GM12892 (cell line): ENCODE measurements around the gene ABT1.

Experiments used
- DNase-seq: peaks from one replicate; pipeline ENCODE4 v3.0.0; 2011; ENCODE audit not compliant: insufficient read length
- FAIRE-seq: peaks from 2 replicates; lab custom pipeline; 2011; peaks lifted over from hg19 to GRCh38; lab: Jason Lieb, UNC
- POLR2A ChIP-seq: IDR thresholded peaks from 2 replicates; pipeline ENCODE4 v1.6.1; 2011; ENCODE audit warnings: low read depth, low read length, control low read depth
- POLR2AphosphoS5 ChIP-seq: IDR thresholded peaks from 2 replicates; pipeline ENCODE4 v1.6.1; 2011; ENCODE audit warnings: low read depth, low read length, control low read depth
- TAF1 ChIP-seq: IDR thresholded peaks from 2 replicates; pipeline ENCODE4 v1.6.1; 2011; ENCODE audit warnings: low read depth, mild to moderate bottlenecking, control low read depth, low read length, borderline replicate concordance

The ABT1 gene

GRCh38 chr6:26576929-26577719, 19.6 kb upstream of the ABT1 start:
- FAIRE-seq: peak; percentile 74
- DNase-seq: no peak
- TF ChIP-seq POLR2AphosphoS5: no peak
- no peak for TF ChIP-seq TAF1
- no peak for TF ChIP-seq POLR2A

GRCh38 chr6:26577720-26578072, 19.1 kb upstream of the ABT1 start:
- no peak for FAIRE-seq
- TF ChIP-seq TAF1 (no peak), POLR2AphosphoS5 (no peak), POLR2A (no peak)
- DNase-seq: no peak

GRCh38 chr6:26578279-26578678, 18.5 kb upstream of the ABT1 start:
- DNase-seq (no peak), FAIRE-seq (no peak)
- TF ChIP-seq TAF1 (no peak), POLR2A (no peak), POLR2AphosphoS5 (no peak)

GRCh38 chr6:26578741-26579140, 18.0 kb upstream of the ABT1 start:
- FAIRE-seq (no peak), DNase-seq (no peak)
- TF ChIP-seq TAF1 (no peak), POLR2A (no peak), POLR2AphosphoS5 (no peak)

GRCh38 chr6:26581164-26581915, 15.4 kb upstream of the ABT1 start:
- TF ChIP-seq POLR2AphosphoS5: no peak
- TF ChIP-seq POLR2A: no peak
- TF ChIP-seq TAF1: no peak
- FAIRE-seq (no peak), DNase-seq (no peak)

GRCh38 chr6:26588965-26589364, 7.8 kb upstream of the ABT1 start:
- FAIRE-seq (no peak), DNase-seq (no peak)
- TF ChIP-seq POLR2A (no peak), POLR2AphosphoS5 (no peak), TAF1 (no peak)

GRCh38 chr6:26592649-26593048, 4.1 kb upstream of the ABT1 start:
- FAIRE-seq (no peak), DNase-seq (no peak)
- TF ChIP-seq TAF1: no peak
- TF ChIP-seq POLR2AphosphoS5: no peak
- no peak for TF ChIP-seq POLR2A

- FAIRE-seq: no peak
- no peak for DNase-seq
- no peak for TF ChIP-seq POLR2A
- no peak for TF ChIP-seq POLR2AphosphoS5
- TF ChIP-seq TAF1: no peak
Measured at GRCh38 chr6:26593278-26594130, 3.2 kb upstream of the ABT1 start.

GRCh38 chr6:26594131-26594498, 2.6 kb upstream of the ABT1 start:
- TF ChIP-seq POLR2A: no peak
- no peak for TF ChIP-seq TAF1
- TF ChIP-seq POLR2AphosphoS5: no peak
- FAIRE-seq (no peak), DNase-seq (no peak)

- no peak for DNase-seq
- TF ChIP-seq TAF1: no peak
- FAIRE-seq: peak; percentile 24
Measured at GRCh38 chr6:26594730-26595632, 1.8 kb upstream of the ABT1 start.

- DNase-seq (peak; percentile 54), FAIRE-seq (peak; percentile 83)
Measured at GRCh38 chr6:26595669-26596269, 984 bp upstream of the ABT1 start.

More at GRCh38 chr6:26595669-26596269, 984 bp upstream of the ABT1 start:
- TF ChIP-seq POLR2A (no peak), POLR2AphosphoS5 (no peak), TAF1 (0 out of 2 replicates have a peak, but pooled peaks have one; percentile 34)
